ENCODE results near the gene HLA-DMB. TPM values are rescaled to one million over a fixed set of nuclear protein-coding genes. Genes with fewer than 3 reads are reported as not detected.

HLA-DMB gene
- total RNA-seq, 2 donors from 2014 or later, result 7.3 to 15.2 TPM

GRCh38 chr6:32895006-32895345, 45.9 kb downstream of the HLA-DMB start:
- TF ChIP-seq CTCF (IDR thresholded peaks at IDR 0.05), result no peak
- TF ChIP-seq POLR2AphosphoS5 (IDR thresholded peaks at IDR 0.05), result no peak
- TF ChIP-seq POLR2A (IDR thresholded peaks at IDR 0.05), result no peak
- Histone ChIP-seq H3K4me1 (replicated peaks) (peaks cover 5% of the 10 kb centered on the region), H3K27ac (peak overlapping the region; percentile 91 to 92), H3K27me3 (replicated peaks; ENCODE audit: insufficient read depth) (no peaks in the 10 kb centered on the region), H3K36me3 (no peaks in the 10 kb centered on the region), H3K4me3 (peak overlapping the region; percentile 69 to 74), H3K9me3 (no peaks in the 10 kb centered on the region)
- WGBS, result 0% methylated on average over 8 of the region's 8 CpGs
- intact Hi-C loops (cut with DNase I), result no loop called here
- DNase-seq (ENCODE audit: low spot score), result no peak

GRCh38 chr6:32894085-32895005, 46.5 kb downstream of the HLA-DMB start:
- H3K36me3 ChIP-seq, result no peaks in the 10 kb centered on the region
- H3K4me1 ChIP-seq (replicated peaks), result peaks cover 5% of the 10 kb centered on the region
- H3K27me3 ChIP-seq (replicated peaks; ENCODE audit: insufficient read depth), result no peaks in the 10 kb centered on the region
- DNase-seq (ENCODE audit: low spot score), result peak; percentile 94
- H3K9me3 ChIP-seq, result no peaks in the 10 kb centered on the region
- intact Hi-C loops (cut with DNase I), result no loop called here
- 0% methylated on average over 55 of the region's 61 CpGs for WGBS
- peak overlapping the region; percentile 69 to 74 for H3K4me3 ChIP-seq
- H3K27ac ChIP-seq, result peak overlapping the region; percentile 91 to 92
- TF ChIP-seq POLR2AphosphoS5 (IDR thresholded peaks at IDR 0.05) (peak; percentile 91), CTCF (IDR thresholded peaks at IDR 0.05) (peak in 2 of 4 experiments; percentile 2 to 8), POLR2A (IDR thresholded peaks at IDR 0.05) (peak; percentile 87)

- intact Hi-C loops (cut with DNase I), result no loop called here
- Histone ChIP-seq H3K27ac (no peak overlapping the region), H3K36me3 (no peaks in the 10 kb centered on the region), H3K4me1 (replicated peaks) (peaks cover 5% of the 10 kb centered on the region), H3K4me3 (no peak overlapping the region), H3K9me3 (no peaks in the 10 kb centered on the region), H3K27me3 (replicated peaks; ENCODE audit: insufficient read depth) (no peaks in the 10 kb centered on the region)
- WGBS, result 61% methylated on average over 1 of the region's 1 CpG
- TF ChIP-seq POLR2AphosphoS5 (IDR thresholded peaks at IDR 0.05) (no peak), CTCF (IDR thresholded peaks at IDR 0.05) (no peak), POLR2A (IDR thresholded peaks at IDR 0.05) (no peak)
- DNase-seq (ENCODE audit: low spot score), result no peak
These were observed 50.0 kb downstream of the HLA-DMB start for GRCh38 chr6:32890831-32891230.

- WGBS, result 35% methylated on average over 1 of the region's 1 CpG
- H3K4me3 ChIP-seq, result no peak overlapping the region
- DNase-seq (ENCODE audit: low spot score), result no peak
- intact Hi-C loops (cut with DNase I), result loop anchor here (5.0 kb wide), 2 partner anchors 43 to 93 kb away; no protein-coding TSS in a partner anchor
- TF ChIP-seq POLR2AphosphoS5 (IDR thresholded peaks at IDR 0.05), result no peak
- TF ChIP-seq POLR2A (IDR thresholded peaks at IDR 0.05), result no peak
- no peak for TF ChIP-seq CTCF (IDR thresholded peaks at IDR 0.05)
- no peak overlapping the region for H3K27ac ChIP-seq
- no peaks in the 10 kb centered on the region for H3K27me3 ChIP-seq (replicated peaks; ENCODE audit: insufficient read depth)
- no peaks in the 10 kb centered on the region for H3K9me3 ChIP-seq
- no peaks in the 10 kb centered on the region for H3K36me3 ChIP-seq
- H3K4me1 ChIP-seq (replicated peaks), result no peaks in the 10 kb centered on the region
These were observed 51.3 kb downstream of the HLA-DMB start for GRCh38 chr6:32889533-32889932.

GRCh38 chr6:32888576-32888975, 52.3 kb downstream of the HLA-DMB start:
- Histone ChIP-seq H3K27me3 (replicated peaks; ENCODE audit: insufficient read depth) (no peaks in the 10 kb centered on the region), H3K4me3 (no peak overlapping the region), H3K27ac (no peak overlapping the region), H3K36me3 (no peaks in the 10 kb centered on the region), H3K9me3 (no peaks in the 10 kb centered on the region), H3K4me1 (replicated peaks) (no peaks in the 10 kb centered on the region)
- 69% methylated on average over 2 of the region's 2 CpGs for WGBS
- DNase-seq (ENCODE audit: low spot score), result no peak
- TF ChIP-seq POLR2A (IDR thresholded peaks at IDR 0.05) (no peak), POLR2AphosphoS5 (IDR thresholded peaks at IDR 0.05) (no peak), CTCF (IDR thresholded peaks at IDR 0.05) (no peak)
- intact Hi-C loops (cut with DNase I), result loop anchor here (5.0 kb wide), 2 partner anchors 44 to 94 kb away; no protein-coding TSS in a partner anchor
